DND-41 (cell line): ENCODE measurements around the gene SPATA6.
"Not testable (repeated sequence)": the region's sequence is repeated elsewhere in the genome, so short reads cannot be mapped to it uniquely, and the experiment has no call there.

ENCODE experiments used
- ATAC-seq: fragments of 200-7000 bp; cut with Tn5 transposase; 3 replicates; pipeline ENCODE4 v1.9.1; 2021; ENCODE audit warnings: low read depth; ENCODE audit not compliant: insufficient read depth
- DNase-seq: peaks from one replicate; pipeline ENCODE4 v3.0.0-alpha.2; 2020
- H2AFZ ChIP-seq: 2 replicates; pipeline ENCODE4 v1.6.0; 2012; ENCODE audit warnings: low read depth, low read length
- H3K27ac ChIP-seq: 2 replicates; pipeline ENCODE4 v1.5.1; 2012; ENCODE audit warnings: low read length, inconsistent platforms
- H3K27me3 ChIP-seq: fragments of 200-600 bp; sonication (generic); 2 replicates; pipeline ENCODE4 v1.6.0; 2012; ENCODE audit warnings: low read length, mild to moderate bottlenecking, inconsistent platforms; ENCODE audit not compliant: insufficient read depth, poor library complexity
- H3K36me3 ChIP-seq: 2 replicates; pipeline ENCODE4 v1.5.1; 2012; ENCODE audit warnings: low read length, inconsistent platforms; ENCODE audit not compliant: insufficient read depth
- H3K4me1 ChIP-seq: 2 replicates; pipeline ENCODE4 v1.5.1; 2012; ENCODE audit warnings: mild to moderate bottlenecking, low read length; ENCODE audit not compliant: insufficient read depth
- H3K4me2 ChIP-seq: 2 replicates; pipeline ENCODE4 v1.6.0; 2012; ENCODE audit warnings: mild to moderate bottlenecking, moderate library complexity, low read length, inconsistent platforms; ENCODE audit not compliant: insufficient read depth
- H3K4me3 ChIP-seq, 2 experiments: fragments of 200-600 bp in 1 of 2; shearing (Covaris generic) in 1 of 2; 2 replicates each; pipeline ENCODE4 v1.5.1; 2012 to 2016; ENCODE audit warnings: inconsistent platforms in 2 of 2, low read length in 2 of 2, mild to moderate bottlenecking in 2 of 2, low read depth in 1 of 2, moderate library complexity in 1 of 2
- H3K79me2 ChIP-seq: 2 replicates; pipeline ENCODE4 v1.6.0; 2012; ENCODE audit warnings: low read length, inconsistent platforms; ENCODE audit not compliant: insufficient read depth
- H3K9ac ChIP-seq: 2 replicates; pipeline ENCODE4 v1.6.0; 2012; ENCODE audit warnings: low read depth, mild to moderate bottlenecking, inconsistent platforms, low read length, moderate library complexity
- H3K9me3 ChIP-seq: 2 replicates; pipeline ENCODE4 v1.5.1; 2012; ENCODE audit warnings: low read length, moderate library complexity, mild to moderate bottlenecking, inconsistent platforms; ENCODE audit not compliant: insufficient read depth, severe bottlenecking
- H4K20me1 ChIP-seq: 2 replicates; pipeline ENCODE4 v1.6.0; 2012; ENCODE audit warnings: low read length; ENCODE audit not compliant: insufficient read depth
- EZH2 ChIP-seq: IDR thresholded peaks from 3 replicates; pipeline ENCODE4 v1.6.1; 2012; ENCODE audit warnings: borderline replicate concordance, low read depth, mild to moderate bottlenecking, moderate library complexity, low read length, inconsistent platforms; ENCODE audit not compliant: severe bottlenecking
- TF ChIP-seq, protein P1 (sequence below): IDR thresholded peaks from 2 replicates; pipeline ENCODE4 v1.5.1; 2012; ENCODE audit warnings: borderline replicate concordance, low read length, moderate library complexity, mild to moderate bottlenecking; ENCODE audit not compliant: poor library complexity, severe bottlenecking; ENCODE audit errors: extremely low read depth

SPATA6 gene

DNA sequence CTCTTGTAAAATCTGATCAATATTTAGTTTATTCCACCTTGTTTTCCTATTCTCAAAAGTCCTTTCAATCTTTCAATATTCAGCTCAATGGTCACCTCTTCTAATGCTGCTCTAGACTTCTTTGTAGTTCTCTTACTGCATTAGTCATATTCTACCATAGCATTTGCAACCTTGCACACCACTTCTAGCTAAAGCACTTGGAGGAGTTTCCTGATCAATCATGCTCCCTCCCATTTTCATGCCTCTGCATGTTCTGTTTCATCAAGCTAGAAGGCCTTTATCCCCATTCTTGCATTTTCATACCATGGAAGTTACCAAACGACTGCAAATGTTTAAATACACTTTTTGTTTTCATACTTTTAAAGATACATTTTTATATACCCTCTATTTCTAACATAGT is 177.3 kb downstream of the SPATA6 start:
- ATAC-seq (no peak), DNase-seq (no peak)
- Histone ChIP-seq H3K4me1 (no peaks in the 10 kb centered on the region), H3K27ac (no peak overlapping the region), H3K79me2 (no peaks in the 10 kb centered on the region), H3K9me3 (no peaks in the 10 kb centered on the region), H3K27me3 (no peaks in the 10 kb centered on the region), H2AFZ (no peak overlapping the region), H3K4me2 (no peak overlapping the region), H4K20me1 (no peaks in the 10 kb centered on the region), H3K4me3 (no peak overlapping the region), H3K36me3 (no peaks in the 10 kb centered on the region), H3K9ac (no peak overlapping the region)
- TF ChIP-seq, protein P1, sequence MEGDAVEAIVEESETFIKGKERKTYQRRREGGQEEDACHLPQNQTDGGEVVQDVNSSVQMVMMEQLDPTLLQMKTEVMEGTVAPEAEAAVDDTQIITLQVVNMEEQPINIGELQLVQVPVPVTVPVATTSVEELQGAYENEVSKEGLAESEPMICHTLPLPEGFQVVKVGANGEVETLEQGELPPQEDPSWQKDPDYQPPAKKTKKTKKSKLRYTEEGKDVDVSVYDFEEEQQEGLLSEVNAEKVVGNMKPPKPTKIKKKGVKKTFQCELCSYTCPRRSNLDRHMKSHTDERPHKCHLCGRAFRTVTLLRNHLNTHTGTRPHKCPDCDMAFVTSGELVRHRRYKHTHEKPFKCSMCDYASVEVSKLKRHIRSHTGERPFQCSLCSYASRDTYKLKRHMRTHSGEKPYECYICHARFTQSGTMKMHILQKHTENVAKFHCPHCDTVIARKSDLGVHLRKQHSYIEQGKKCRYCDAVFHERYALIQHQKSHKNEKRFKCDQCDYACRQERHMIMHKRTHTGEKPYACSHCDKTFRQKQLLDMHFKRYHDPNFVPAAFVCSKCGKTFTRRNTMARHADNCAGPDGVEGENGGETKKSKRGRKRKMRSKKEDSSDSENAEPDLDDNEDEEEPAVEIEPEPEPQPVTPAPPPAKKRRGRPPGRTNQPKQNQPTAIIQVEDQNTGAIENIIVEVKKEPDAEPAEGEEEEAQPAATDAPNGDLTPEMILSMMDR: no peak
- TF ChIP-seq EZH2: no peak

DNA sequence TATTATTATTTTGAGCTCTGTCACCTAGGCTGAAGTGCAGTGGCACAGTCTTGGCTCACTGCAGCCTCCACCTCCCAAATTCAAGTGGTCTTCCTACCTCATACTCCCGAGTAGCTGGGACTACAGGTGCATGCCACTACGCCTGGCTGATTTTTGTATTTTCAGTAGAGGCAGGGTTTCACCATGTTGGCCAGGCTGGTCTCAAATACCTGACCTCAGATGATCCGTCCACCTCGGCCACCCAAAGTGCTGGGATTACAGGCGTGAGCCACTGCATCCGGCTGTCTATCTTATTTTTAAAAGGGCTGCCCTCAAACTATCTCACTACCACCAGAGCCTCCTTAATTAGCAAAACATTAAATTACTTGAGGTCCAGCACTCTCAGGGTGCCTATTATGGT is 177.9 kb downstream of the SPATA6 start:
- H3K4me1 ChIP-seq, H3K9me3 ChIP-seq, ATAC-seq, H3K4me3 ChIP-seq, H2AFZ ChIP-seq, H3K27me3 ChIP-seq, H3K27ac ChIP-seq, H3K4me2 ChIP-seq, H3K36me3 ChIP-seq, H3K9ac ChIP-seq, H4K20me1 ChIP-seq, H3K79me2 ChIP-seq, DNase-seq: not testable (repeated sequence)

DNA sequence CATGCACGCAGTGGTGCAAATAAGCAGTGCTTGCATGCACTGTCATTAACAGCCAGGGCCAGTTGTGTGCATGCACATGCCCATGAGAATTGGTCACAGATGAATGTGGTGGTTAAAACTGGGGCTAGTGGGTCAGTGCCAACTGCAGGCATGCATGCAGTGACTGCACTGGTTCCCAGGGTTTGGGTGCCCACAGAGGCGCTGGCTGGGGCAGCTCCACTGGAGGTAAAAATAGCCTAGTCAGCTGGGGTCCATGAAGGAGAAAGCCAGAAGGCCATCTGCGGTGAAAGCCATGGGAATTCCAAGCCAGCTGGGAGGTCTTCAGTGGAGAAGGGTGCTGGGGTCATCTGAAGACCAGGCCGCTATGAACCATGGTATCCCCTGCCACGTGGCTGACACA is 179.3 kb downstream of the SPATA6 start:
- ATAC-seq (no peak), DNase-seq (no peak)
- Histone ChIP-seq H2AFZ (no peak overlapping the region), H3K79me2 (no peaks in the 10 kb centered on the region), H3K4me1 (no peaks in the 10 kb centered on the region), H4K20me1 (no peaks in the 10 kb centered on the region), H3K36me3 (no peaks in the 10 kb centered on the region), H3K9me3 (no peaks in the 10 kb centered on the region), H3K27ac (no peak overlapping the region), H3K9ac (no peak overlapping the region), H3K27me3 (no peaks in the 10 kb centered on the region), H3K4me3 (no peak overlapping the region), H3K4me2 (no peak overlapping the region)
- TF ChIP-seq, protein P1: no peak

DNA sequence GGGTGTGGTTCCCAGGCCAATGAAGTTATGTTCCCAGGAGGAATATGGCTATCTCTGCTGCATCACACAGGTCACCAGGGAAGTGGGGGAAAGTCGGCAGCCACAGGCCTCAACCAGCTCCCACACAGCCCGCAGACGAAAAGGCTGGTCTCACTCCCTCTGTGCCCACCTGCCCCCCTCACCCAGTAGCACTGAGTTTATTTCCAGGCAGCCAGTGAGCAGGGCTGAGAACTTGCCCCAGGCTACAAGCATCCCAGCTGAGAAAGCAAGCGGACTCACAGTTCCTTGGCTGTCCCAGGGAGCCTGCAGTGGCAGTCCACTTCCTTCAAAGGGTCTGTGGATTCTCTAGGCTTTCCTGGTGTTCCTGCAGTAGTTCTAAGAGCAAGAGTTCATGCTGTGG is 180.6 kb downstream of the SPATA6 start:
- Histone ChIP-seq H3K27me3 (no peaks in the 10 kb centered on the region), H3K27ac (no peak overlapping the region), H3K79me2 (no peaks in the 10 kb centered on the region), H2AFZ (no peak overlapping the region), H3K4me2 (no peak overlapping the region), H4K20me1 (no peaks in the 10 kb centered on the region), H3K4me1 (no peaks in the 10 kb centered on the region), H3K9ac (no peak overlapping the region), H3K4me3 (no peak overlapping the region), H3K9me3 (no peaks in the 10 kb centered on the region), H3K36me3 (no peaks in the 10 kb centered on the region)
- TF ChIP-seq, protein P1: no peak
- TF ChIP-seq EZH2: no peak
- ATAC-seq: no peak
- no peak for DNase-seq
